C4-2B (cell line): ENCODE data around the gene RAE1.

ENCODE experiments used
- H3K27ac ChIP-seq: fragments of 450-650 bp; 2 replicates; pipeline ENCODE4 v1.5.1; 2017
- ZFX ChIP-seq: fragments of 450-650 bp; IDR thresholded peaks from 2 replicates; pipeline ENCODE4 v1.6.1; 2017
- TF ChIP-seq, protein P1 (sequence below): fragments of 450-650 bp; conservative IDR thresholded peaks from 2 replicates; pipeline ENCODE4 v1.5.1; 2017; ENCODE audit warnings: mild to moderate bottlenecking

RAE1 gene

DNA sequence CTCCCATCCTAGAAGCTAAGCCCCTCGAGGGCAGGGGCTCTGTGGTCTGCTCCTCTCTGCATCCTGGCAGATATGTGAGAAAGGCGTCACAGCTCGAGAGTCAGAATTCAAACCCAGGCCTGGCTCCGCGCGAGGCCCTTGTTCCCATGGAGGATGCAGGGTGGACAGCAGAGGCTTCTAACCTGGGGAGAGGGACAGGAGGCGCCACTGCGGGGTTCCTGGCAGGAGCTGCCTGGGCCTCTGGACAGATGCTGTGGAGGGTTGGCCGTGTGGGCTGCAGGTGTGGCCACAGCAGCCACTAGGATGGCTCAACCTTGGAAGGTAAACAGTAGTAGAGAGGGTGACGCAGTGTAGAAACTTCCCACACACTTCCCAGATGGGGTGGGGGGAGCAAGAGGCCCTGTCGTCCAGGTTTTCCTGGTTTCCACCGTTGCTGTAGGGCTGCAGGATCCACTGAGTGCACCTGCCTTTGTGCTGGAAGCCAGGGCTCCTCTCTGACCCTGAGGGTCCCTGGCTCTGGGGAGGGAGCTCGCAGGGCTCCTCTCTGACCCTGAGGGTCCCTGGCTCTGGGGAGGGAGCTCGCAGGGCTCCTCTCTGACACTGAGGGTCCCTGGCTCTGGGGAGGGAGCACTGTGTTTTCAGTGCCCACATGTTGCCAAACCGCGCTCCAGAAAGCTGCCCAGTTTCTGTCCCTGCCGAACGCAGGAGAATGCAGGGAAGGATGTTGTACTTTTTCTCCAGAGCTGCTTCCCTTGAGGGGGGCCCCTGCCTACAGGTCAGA is 54.4 kb downstream of the RAE1 start:
- no peak overlapping the region for H3K27ac ChIP-seq
- TF ChIP-seq, protein P1, sequence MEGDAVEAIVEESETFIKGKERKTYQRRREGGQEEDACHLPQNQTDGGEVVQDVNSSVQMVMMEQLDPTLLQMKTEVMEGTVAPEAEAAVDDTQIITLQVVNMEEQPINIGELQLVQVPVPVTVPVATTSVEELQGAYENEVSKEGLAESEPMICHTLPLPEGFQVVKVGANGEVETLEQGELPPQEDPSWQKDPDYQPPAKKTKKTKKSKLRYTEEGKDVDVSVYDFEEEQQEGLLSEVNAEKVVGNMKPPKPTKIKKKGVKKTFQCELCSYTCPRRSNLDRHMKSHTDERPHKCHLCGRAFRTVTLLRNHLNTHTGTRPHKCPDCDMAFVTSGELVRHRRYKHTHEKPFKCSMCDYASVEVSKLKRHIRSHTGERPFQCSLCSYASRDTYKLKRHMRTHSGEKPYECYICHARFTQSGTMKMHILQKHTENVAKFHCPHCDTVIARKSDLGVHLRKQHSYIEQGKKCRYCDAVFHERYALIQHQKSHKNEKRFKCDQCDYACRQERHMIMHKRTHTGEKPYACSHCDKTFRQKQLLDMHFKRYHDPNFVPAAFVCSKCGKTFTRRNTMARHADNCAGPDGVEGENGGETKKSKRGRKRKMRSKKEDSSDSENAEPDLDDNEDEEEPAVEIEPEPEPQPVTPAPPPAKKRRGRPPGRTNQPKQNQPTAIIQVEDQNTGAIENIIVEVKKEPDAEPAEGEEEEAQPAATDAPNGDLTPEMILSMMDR, result no peak
- TF ChIP-seq ZFX, result no peak

DNA sequence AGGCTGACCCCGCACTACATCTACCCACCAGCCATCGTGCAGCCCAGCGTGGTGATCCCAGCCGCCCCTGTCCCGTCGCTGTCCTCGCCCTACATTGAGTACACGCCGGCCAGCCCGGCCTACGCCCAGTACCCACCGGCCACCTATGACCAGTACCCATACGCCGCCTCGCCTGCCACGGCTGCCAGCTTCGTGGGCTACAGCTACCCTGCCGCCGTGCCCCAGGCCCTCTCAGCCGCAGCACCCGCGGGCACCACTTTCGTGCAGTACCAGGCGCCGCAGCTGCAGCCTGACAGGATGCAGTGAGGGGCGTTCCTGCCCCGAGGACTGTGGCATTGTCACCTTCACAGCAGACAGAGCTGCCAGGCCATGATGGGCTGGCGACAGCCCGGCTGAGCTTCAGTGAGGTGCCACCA is 56.5 kb downstream of the RAE1 start:
- no peak overlapping the region for H3K27ac ChIP-seq
- TF ChIP-seq, protein P1, result no peak
- no peak for TF ChIP-seq ZFX

DNA sequence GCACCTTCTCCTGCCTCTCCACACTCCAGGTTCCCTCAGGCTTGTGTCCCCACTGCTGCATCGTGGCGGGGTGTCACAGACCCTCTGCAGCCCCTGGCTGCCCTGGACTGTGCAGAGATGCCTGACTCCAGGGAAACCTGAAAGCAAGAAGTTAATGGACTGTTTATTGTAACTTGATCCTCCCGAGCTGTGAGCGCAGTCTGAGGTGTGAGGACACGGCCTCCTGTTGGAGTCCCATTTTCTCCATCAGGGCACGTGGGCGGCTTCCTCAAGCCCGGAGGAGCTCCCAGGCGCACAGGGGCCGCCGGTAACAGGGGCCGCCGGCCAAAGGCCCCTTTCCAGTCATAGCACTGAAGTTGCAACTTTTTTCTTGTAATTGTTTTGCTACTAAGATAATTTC is 57.1 kb downstream of the RAE1 start:
- no peak for TF ChIP-seq ZFX
- TF ChIP-seq, protein P1, result no peak
- no peak overlapping the region for H3K27ac ChIP-seq

DNA sequence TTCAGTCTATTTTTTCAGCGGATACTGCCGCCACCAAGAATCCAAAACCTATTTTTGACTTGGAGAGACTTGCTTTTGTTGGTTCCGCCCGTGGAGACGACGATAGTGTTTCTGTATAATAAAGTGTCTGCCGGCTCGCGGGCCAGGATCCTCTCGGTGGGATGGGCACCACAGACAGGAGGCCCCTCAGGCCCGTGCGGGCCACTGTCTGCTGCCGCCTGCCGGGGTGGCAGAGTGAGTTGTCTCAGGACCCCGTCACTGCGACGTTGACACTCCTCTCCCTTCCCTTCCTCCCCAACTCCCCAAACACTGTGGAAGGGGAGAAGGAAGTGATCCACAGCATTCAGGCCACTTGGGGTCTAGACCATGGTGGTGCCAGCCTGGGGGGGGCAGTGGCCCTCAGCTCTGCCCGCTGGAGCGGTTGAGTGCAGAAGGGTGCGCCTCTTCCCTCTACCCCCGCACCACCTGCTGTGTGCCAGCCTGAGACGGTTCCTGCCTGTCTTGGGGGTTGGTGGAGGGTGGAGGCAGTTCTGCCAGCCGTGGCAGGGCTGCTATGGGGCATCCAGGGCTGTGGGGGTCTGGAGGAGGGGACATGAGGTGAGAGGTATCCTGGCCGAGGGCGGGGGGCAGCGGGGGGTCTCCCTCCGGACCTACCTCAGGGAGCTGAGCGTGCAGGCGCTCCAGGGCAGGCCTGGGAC is 57.6 kb downstream of the RAE1 start:
- H3K27ac ChIP-seq, result no peak overlapping the region
- TF ChIP-seq, protein P1, result no peak
- TF ChIP-seq ZFX, result no peak

GRCh38 chr20:57409316-57409671 is 58.2 kb downstream of the RAE1 start:
- no peak for TF ChIP-seq ZFX
- TF ChIP-seq, protein P1, result no peak
- H3K27ac ChIP-seq, result no peak overlapping the region

DNA sequence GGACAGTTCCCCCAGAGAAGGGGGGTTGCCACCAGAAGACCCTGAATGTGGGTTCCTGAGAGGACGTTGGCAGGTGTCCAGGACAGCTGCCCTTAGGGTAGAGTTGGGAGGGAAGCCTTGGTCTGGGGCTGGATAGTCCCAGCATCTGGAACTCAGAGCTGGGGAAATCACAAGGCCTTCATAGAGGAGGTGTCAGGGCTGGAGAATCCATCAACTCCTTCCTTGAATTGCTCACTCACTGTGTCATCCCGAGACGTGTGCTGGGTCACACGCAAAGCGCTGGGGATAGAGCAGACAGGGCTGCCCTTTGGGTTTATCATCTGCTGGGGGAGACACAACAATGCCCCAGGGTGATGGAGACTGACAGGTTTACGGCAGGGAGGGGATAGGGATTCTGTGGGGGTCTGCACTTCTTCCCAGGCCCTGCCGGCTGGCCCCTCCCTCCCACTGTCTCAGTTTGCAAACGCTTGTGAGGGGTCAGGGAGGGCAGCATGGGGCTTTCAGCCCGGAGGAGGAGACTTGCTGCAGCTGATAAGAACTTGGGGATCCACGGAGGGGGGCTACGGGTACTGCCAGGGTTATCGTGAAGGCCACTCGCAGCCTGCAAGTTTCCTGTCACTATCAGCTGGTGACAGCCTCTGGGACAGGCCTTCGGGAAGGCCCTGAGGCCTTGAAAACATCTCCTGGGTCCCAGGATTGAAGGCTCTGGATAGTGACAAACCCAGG is 58.8 kb downstream of the RAE1 start:
- TF ChIP-seq ZFX, result no peak
- TF ChIP-seq, protein P1, result no peak

More for the DNA sequence above, 58.8 kb downstream of the RAE1 start:
- H3K27ac ChIP-seq, result no peak overlapping the region
